ENCODE data around the gene CDK5.

GRCh38 chr7:151069841-151070573 is 12.3 kb upstream of the CDK5 start:
- TF ChIP-seq ZFP36 (IDR thresholded peaks at IDR 0.05; ENCODE audit: borderline replicate concordance, low read depth, low read length, partially characterized antibody): no peak
- TF ChIP-seq RELA (CRISPR knock-in tag; IDR thresholded peaks at IDR 0.05): no peak
- TF ChIP-seq LBX2 (CRISPR knock-in tag; IDR thresholded peaks at IDR 0.05; ENCODE audit: borderline replicate concordance): no peak
- TF ChIP-seq POLR2AphosphoS5 (IDR thresholded peaks at IDR 0.05; ENCODE audit: low read depth, low read length): no peak
- no peak for TF ChIP-seq RAD51 (IDR thresholded peaks at IDR 0.05; ENCODE audit: borderline replicate concordance)
- no peak for TF ChIP-seq JUN (CRISPR knock-in tag; IDR thresholded peaks at IDR 0.05)
- no peak for TF ChIP-seq CAMTA2 (CRISPR knock-in tag; IDR thresholded peaks at IDR 0.05; ENCODE audit: borderline replicate concordance)
- TF ChIP-seq ZNF331 (CRISPR knock-in tag; IDR thresholded peaks at IDR 0.05): no peak
- TF ChIP-seq TCF12 (IDR thresholded peaks at IDR 0.05): no peak
- no peak for TF ChIP-seq TCF12 (CRISPR knock-in tag; IDR thresholded peaks at IDR 0.05)
- TF ChIP-seq ZNF720 (CRISPR knock-in tag; IDR thresholded peaks at IDR 0.05): no peak
- TF ChIP-seq IKZF4 (CRISPR knock-in tag; IDR thresholded peaks at IDR 0.05; ENCODE audit: borderline replicate concordance, low read depth, not compliant biosample characterization): no peak

All from HepG2 (cell line).